ENCODE data around the gene RAB12.

RAB12 gene

DNA sequence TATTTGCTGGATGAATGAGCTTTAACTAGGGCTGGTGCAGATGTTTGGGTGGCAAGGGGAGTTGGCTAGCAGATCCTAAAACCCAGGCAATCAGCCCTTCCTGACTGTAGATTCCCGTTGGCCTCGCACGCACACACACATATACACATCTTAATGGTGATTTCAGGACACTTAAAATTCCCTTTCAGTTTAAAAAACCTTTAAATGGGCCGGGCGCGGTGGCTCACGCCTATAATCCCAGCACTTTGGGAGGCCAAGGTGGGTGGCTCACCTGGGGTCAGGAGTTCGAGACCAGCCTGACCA is 76.6 kb downstream of the RAB12 start:
- DNase-seq: no peak

DNA sequence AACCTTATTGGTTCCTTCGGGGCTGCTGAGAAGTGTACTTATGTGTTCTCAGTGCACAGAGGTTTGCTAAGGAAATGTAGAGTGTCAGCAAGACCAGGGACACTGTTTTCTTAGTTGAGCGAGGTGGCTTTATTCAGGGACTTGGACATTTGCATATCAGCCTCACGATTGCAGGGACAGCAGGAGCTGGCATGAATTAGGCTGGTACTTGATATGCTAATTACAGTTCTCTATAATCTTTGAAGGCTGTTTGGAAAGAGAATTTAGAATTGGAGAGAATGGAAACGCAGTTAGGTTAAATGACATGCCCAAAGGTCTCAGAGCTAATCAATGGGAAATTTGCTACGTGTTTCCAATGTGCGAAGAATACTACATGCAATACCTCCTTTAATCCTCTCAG is 77.4 kb downstream of the RAB12 start:
- no peak for DNase-seq

- peak; percentile 44 for DNase-seq
These were observed 79.1 kb downstream of the RAB12 start for GRCh38 chr18:8688216-8688800.

DNA sequence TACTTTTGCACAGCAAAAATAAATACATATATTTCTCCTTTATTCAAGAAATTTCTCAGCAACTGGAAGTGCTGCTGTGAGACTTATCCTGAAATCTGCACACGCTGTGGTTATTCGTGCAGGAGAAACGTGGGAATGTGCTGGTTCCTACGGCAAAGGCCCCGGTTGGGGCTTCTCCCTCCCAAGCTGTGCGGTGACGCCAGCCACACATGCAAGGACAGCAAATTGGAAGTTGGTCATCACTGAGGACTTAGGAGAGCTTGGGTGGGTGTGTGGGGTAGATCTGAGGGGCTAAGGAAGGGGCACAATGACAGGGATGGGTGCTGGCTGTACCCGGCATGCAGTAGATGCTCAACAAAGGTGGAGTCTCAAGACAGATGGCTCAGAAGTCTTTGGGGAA is 79.6 kb downstream of the RAB12 start:
- peak; percentile 24 for DNase-seq

All from eye (tissue), 1 donor.